GM21576 (cell line): ENCODE results near the gene TP53I13.
A peak's percentile ranks its signal among the peaks of the same experiment; 100 is the strongest.

Experiments used
- ATAC-seq: cut with Tn5 transposase; IDR thresholded peaks from one replicate; pipeline ENCODE4 v1.9.1; 2021; ENCODE audit warnings: mild to moderate bottlenecking, moderate library complexity; ENCODE audit not compliant: unreplicated experiment

Gene TP53I13

GRCh38 chr17:29613856-29614255 lies 45.4 kb downstream of the TP53I13 start:
- ATAC-seq: no peak

- ATAC-seq: no peak
Measured at GRCh38 chr17:29614349-29615047, 46.0 kb downstream of the TP53I13 start.

DNA sequence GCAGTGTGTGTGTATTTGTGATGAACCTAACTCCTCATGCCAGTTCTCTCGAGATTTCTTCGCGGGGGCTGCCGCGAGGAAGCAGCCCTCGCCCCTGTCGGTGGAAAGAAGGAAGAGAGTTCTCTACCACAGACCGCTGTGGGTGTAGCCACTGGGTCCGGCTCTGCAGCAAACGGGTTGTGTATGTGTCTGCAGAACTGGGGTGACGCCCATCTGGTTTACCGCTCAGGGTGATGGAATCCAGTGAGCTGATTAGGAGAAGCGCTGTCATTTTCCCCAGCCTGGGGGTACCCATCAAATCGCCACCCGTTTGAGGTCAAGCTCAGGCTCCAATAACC lies 46.5 kb downstream of the TP53I13 start:
- ATAC-seq: no peak

DNA sequence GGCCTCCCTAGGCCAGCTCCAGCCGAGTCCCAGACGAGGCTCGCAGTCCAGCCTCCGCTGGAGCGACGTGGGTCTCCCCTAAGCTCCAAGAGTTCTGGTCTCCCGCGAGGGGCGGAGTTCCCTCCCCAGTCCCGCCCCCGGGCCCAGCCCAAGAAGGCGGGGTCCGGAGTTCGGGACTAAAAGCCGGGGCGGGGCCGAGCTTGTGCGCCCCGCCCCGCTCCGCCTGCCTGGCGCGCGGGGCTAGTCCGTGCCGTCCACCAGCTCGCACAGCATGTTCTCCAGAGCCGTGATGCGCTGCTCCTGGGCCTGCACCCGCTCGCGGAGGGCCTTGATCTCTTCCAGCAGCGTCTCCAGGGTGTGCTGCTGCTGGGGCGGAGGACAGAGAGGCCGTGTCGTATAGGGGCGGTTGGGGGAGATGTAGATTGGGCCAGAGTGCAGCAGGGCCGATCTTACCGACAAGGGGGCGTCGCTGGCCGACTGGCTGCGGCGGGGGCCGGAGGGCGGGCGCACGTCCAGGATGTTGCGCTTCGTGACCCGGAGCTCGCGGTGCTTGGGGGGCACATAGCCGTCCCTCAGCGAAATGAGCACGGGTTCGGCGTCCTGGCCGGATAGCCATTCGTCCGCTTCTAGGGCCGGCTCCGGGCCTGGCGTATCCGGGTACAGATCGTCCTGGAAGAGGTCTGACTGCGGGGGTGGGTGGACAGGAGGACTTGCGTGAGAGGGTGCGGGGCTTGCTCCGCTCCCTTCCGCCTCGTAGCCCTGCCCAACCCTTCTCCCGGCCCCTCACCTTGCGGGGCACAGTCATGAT lies 47.2 kb downstream of the TP53I13 start:
- no peak for ATAC-seq

DNA sequence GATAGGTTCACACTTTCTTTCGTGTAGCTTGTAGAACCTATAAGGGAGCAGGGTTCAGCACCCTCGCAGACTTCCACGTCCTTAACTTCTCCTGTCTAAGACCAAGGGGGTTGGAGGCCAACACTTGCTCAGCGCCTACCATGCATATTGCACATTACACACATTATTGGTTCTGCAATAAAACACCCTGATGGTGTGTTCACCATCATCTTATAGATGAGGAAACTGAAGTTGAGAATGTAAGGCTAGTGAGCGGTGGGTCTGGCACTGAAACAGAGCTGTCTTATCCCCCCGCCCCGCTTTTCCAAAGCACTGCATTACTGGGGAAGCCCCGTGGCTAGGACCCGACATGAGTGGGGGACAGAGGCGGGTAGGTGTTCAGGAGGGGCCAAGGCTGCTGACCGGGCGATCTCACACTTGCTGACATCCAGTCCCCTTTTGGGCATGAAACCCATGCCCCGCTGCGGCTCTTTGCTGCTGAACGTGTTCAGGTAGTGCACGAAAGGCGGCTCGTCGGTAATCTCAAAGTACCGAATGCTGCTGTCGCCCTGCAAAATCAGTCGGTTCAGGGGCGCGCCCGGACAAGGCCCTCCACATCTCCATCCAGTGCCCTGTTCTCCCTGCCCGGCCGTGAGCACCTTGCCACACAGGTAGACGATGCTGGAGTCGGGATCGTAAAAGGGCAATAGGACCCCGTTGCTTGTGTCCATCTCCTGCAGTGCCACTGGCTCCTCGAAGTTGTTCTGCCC lies 48.0 kb downstream of the TP53I13 start:
- ATAC-seq: no peak

GRCh38 chr17:29617125-29617480 lies 48.6 kb downstream of the TP53I13 start:
- peak; percentile 46 for ATAC-seq

DNA sequence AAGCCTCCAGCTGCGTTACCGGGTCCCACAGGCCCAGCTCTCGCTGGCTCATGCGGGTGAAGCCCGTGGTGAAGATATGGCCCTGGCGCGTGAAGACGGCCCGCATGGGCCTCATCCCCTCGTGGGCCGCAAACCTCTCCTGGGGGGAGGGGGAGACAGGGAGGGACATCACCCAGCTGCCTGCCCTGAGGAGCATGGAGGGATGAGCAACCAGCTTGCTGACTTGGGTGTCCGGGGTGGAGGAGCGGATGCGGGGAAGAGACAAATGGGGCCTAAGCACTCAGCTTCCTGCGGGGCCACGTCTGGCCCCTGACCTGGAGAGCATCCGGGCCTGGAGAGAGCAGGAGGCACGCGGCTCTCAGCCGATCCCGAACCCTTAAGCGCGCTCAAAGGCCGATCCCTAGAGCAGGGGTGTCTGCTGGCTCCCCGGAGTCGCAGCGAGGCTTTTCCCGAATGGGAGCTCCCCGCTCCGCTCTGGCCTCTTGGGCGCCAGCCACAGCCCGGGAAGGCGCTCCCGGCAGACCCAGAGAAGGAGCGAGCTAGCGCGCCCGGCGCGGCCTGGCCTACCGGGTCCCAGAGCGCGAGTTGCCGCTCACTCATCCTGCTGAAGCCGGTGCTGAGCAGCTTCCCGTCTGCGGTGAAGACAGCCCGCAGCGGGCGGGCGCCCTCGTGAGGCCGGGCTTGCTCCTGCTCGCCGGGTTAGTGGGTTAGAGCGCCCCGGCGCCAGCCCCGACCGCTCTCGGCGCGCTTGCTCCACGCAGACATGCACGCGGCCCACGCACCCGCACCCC lies 49.2 kb downstream of the TP53I13 start:
- no peak for ATAC-seq

DNA sequence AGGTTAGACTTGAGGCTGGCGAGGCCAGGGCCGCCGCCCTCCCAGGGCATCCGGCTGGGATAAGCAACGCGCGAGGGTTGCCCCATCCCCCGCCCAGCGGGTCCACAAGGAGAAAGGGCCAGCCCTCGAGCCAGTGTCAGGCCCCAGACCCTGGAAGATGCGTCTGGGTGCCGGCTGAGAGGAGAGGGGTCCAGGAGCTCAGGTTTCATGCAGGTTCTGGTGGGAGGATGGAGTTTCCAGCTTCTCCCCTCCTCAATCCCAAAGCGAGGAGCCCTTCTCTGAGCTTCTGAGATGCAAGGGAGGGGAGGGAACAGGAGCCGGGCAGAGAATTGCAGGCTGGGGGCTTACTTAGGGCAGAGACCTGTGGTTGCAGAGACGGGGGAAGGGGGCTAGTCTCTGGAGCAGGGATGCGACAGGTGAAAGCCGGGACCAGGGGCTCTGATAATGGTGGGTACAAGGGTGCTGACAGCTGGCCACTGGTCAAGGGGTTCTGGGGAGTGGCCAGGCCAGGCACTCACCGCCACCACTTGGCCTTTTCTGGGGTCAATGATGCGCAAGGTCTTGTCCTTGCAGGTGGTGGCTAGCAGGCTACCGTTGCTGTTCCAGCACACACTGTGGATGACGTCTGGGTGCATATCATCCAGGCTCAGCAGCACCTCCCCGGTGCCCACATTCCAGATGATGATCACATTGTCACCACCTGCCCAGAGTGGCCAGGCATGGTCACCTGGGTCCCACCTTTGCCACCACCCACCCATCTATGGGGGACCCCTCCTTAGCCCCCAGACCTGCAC lies 50.0 kb downstream of the TP53I13 start:
- no peak for ATAC-seq

- no peak for ATAC-seq
Measured at GRCh38 chr17:29619251-29619650, 50.8 kb downstream of the TP53I13 start.

GRCh38 chr17:29620271-29620670 lies 51.8 kb downstream of the TP53I13 start:
- no peak for ATAC-seq

- ATAC-seq: no peak
Measured at GRCh38 chr17:29620779-29621500, 52.4 kb downstream of the TP53I13 start.

DNA sequence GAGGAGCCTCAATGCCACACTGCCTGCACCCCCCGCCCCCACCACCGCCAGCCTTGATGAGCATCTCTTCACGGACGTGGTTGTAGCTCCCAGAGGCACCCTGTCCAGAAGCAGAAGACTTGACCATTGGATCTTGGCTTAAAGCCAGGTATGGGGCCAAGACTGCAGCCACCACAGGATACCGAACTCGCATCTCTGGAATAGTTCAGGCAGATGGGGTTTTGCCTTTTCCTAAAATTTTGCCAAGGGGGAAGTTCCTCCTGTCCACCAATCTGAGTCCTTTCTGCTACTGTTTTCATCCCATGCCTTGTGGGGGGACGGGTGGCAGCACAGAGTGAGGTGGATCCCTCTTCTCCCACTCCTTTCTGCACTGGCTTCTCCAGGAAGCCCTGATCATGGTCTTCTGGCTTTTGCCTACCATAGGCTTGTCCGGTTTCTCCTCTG lies 53.3 kb downstream of the TP53I13 start:
- ATAC-seq: no peak
